Upper lobe of left lung (tissue), 4 donors: ENCODE results near the gene DCP2.

Experiments
- POLR2AphosphoS5 ChIP-seq, 2 donors: sonication (generic); formaldehyde crosslinking; IDR thresholded peaks; one replicate each; pipeline ENCODE4 v1.5.1; 2017; ENCODE audit warnings: antibody characterized with exemption in 2 of 2
- TF ChIP-seq, protein P1 (sequence below), 6 experiments: fragments of 450-650 bp in 4 of 6; fragments of 200-600 bp in 2 of 6; sonication (generic) in 2 of 6; IDR thresholded peaks; one replicate each; pipeline ENCODE4 v1.5.1; 2016 to 2019; ENCODE audit warnings: antibody characterized with exemption in 6 of 6

DNA sequence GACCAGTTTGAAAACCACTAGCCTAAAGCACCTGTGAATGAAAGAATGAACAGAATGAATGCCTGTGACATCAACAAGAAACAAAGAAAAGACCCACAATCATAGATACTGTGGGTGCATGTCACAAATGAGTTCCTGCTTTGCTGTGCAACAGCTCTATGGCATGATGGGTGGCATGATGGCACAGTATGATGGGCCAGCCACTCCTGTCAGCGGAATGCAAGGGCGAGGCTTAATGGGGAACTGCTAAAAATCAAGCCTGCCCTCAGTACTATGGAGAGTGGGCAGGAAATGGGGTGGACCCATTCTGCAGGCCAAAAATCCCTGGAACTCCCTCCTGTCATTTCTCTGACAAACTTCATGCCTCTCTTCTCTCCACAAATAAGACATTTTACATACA, 89.0 kb downstream of the DCP2 start:
- TF ChIP-seq, protein P1, sequence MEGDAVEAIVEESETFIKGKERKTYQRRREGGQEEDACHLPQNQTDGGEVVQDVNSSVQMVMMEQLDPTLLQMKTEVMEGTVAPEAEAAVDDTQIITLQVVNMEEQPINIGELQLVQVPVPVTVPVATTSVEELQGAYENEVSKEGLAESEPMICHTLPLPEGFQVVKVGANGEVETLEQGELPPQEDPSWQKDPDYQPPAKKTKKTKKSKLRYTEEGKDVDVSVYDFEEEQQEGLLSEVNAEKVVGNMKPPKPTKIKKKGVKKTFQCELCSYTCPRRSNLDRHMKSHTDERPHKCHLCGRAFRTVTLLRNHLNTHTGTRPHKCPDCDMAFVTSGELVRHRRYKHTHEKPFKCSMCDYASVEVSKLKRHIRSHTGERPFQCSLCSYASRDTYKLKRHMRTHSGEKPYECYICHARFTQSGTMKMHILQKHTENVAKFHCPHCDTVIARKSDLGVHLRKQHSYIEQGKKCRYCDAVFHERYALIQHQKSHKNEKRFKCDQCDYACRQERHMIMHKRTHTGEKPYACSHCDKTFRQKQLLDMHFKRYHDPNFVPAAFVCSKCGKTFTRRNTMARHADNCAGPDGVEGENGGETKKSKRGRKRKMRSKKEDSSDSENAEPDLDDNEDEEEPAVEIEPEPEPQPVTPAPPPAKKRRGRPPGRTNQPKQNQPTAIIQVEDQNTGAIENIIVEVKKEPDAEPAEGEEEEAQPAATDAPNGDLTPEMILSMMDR (IDR thresholded peaks at IDR 0.05), result no peak
- TF ChIP-seq POLR2AphosphoS5 (IDR thresholded peaks at IDR 0.05), result no peak
